OCI-LY7 (cell line): ENCODE data around the gene CCDC127. TPM values are rescaled to one million over a fixed set of nuclear protein-coding genes. Genes with fewer than 3 reads are reported as not detected.

Experiments used
- BruUV-seq: library from RNA; stranded (reverse); fragments of 400-500 nt; replicated peaks from 2 replicates; lab custom pipeline; 2021; lab: Mats Ljungman, UMichigan
- CTCF ChIA-PET: fragments of 300-600 bp; sonication (Branson Sonifier 250); formaldehyde crosslinking; loops from one replicate; lab custom pipeline; 2022; ENCODE audit warnings: antibody characterized with exemption; ENCODE audit not compliant: unreplicated experiment; lab: Charles Lee
- POLR2A ChIA-PET: fragments of 300-600 bp; sonication (Branson Sonifier 250); formaldehyde crosslinking; loops from one replicate; lab custom pipeline; 2022; ENCODE audit warnings: antibody characterized with exemption; lab: Charles Lee
- DNase-seq: peaks from one replicate; pipeline ENCODE4 v3.0.0-alpha.2; 2015; ENCODE audit warnings: low spot score
- H2AFZ ChIP-seq: fragments of 200-600 bp; sonication (generic), shearing (Covaris generic); 2 replicates; pipeline ENCODE4 v1.6.1; 2014; ENCODE audit warnings: mild to moderate bottlenecking, antibody characterized with exemption, low read length, moderate library complexity
- H3K27ac ChIP-seq: fragments of 200-600 bp; sonication (generic); 2 replicates; pipeline ENCODE4 v1.5.1; 2014; ENCODE audit warnings: mixed run types, low read depth, mild to moderate bottlenecking, moderate library complexity, low read length, inconsistent platforms; ENCODE audit not compliant: poor library complexity, severe bottlenecking
- H3K36me3 ChIP-seq: fragments of 200-600 bp; sonication (generic); 2 replicates; pipeline ENCODE4 v1.6.1; 2014; ENCODE audit warnings: mild to moderate bottlenecking, antibody characterized with exemption, low read length, moderate library complexity, mixed read lengths; ENCODE audit not compliant: insufficient read depth
- H3K4me1 ChIP-seq: fragments of 200-600 bp; sonication (generic); 2 replicates; pipeline ENCODE4 v1.5.1; 2014; ENCODE audit warnings: mild to moderate bottlenecking, low read length; ENCODE audit not compliant: insufficient read depth, poor library complexity, severe bottlenecking
- H3K4me2 ChIP-seq: fragments of 200-600 bp; sonication (generic); 2 replicates; pipeline ENCODE4 v1.6.1; 2014; ENCODE audit warnings: mild to moderate bottlenecking, low read length
- H3K4me3 ChIP-seq: fragments of 200-600 bp; sonication (generic); 2 replicates; pipeline ENCODE4 v1.5.1; 2014; ENCODE audit warnings: mild to moderate bottlenecking, low read depth, low read length; ENCODE audit not compliant: poor library complexity, severe bottlenecking
- H3K79me2 ChIP-seq: fragments of 200-600 bp; sonication (generic); 2 replicates; pipeline ENCODE4 v1.6.1; 2016; ENCODE audit warnings: low read depth, mild to moderate bottlenecking, low read length, moderate library complexity, mixed read lengths; ENCODE audit not compliant: insufficient read depth
- H3K9me2 ChIP-seq: fragments of 200-600 bp; sonication (generic); 2 replicates; pipeline ENCODE4 v1.6.1; 2016; ENCODE audit warnings: mild to moderate bottlenecking, low read length, mixed read lengths; ENCODE audit not compliant: insufficient read depth
- H3K9me3 ChIP-seq: fragments of 200-600 bp; sonication (generic); 2 replicates; pipeline ENCODE4 v1.6.1; 2014; ENCODE audit warnings: mild to moderate bottlenecking, mixed run types, low read length, mixed read lengths
- H4K20me1 ChIP-seq: fragments of 200-600 bp; sonication (generic); 2 replicates; pipeline ENCODE4 v1.6.1; 2014; ENCODE audit warnings: mild to moderate bottlenecking, antibody characterized with exemption, low read length, moderate library complexity, mixed read lengths; ENCODE audit not compliant: insufficient read depth
- EZH2phosphoT487 ChIP-seq: fragments of 200-600 bp; sonication (generic); IDR thresholded peaks from 2 replicates; pipeline ENCODE4 v1.6.1; 2018; ENCODE audit warnings: low read depth, borderline replicate concordance, mild to moderate bottlenecking, mixed run types, antibody characterized with exemption, low read length, moderate library complexity, mixed read lengths
- intact Hi-C: fragments of 100-400 bp; cut with micrococcal nuclease; formaldehyde crosslinking; loops from one replicate; pipeline ENCODE4 v1.10.0; 2022; ENCODE audit not compliant: unreplicated experiment
- total RNA-seq, 2 experiments: library from RNA; depleted of rRNA in 1 of 2; stranded (reverse); fragments of >200 nt in 1 of 2; shearing (Covaris generic) in 1 of 2; gene quantifications; 2 replicates each; pipeline ENCODE4 v1.2.3, GENCODE V29; 2014 to 2022
- TF ChIP-seq, protein P1 (sequence below): fragments of 200-600 bp; sonication (generic); conservative IDR thresholded peaks from 2 replicates; pipeline ENCODE4 v1.5.1; 2014; ENCODE audit warnings: mild to moderate bottlenecking, antibody characterized with exemption, low read length, moderate library complexity, mixed read lengths

The CCDC127 gene
- total RNA-seq, 2 experiments from 2014 or later = 10.8 to 12.4 TPM

DNA sequence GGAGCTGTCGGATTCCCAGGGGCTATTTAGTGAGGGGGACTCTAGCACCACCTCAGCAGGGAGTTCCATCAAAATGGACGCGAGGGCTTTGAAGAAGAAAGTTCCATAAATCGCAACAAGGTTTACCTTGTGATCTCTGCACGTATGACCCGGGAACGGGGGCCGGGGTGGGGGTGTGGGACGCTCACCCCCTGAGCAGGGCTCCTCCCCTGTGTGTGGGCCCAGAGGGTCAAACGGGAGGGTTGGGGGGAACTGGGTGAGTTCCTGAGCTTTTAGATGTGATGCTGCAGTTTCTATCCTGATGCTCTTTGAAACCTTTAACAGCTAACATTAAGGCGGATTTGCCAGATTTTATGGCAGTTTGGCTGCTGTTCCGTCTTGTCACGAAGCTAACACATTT lies 45.5 kb downstream of the CCDC127 start:
- H3K79me2 ChIP-seq = no peaks in the 10 kb centered on the region
- no peaks in the 10 kb centered on the region for H3K36me3 ChIP-seq
- H3K9me3 ChIP-seq = no peaks in the 10 kb centered on the region
- CTCF ChIA-PET = no interaction called here
- POLR2A ChIA-PET = no interaction called here
- no peaks in the 10 kb centered on the region for H4K20me1 ChIP-seq
- TF ChIP-seq, protein P1, sequence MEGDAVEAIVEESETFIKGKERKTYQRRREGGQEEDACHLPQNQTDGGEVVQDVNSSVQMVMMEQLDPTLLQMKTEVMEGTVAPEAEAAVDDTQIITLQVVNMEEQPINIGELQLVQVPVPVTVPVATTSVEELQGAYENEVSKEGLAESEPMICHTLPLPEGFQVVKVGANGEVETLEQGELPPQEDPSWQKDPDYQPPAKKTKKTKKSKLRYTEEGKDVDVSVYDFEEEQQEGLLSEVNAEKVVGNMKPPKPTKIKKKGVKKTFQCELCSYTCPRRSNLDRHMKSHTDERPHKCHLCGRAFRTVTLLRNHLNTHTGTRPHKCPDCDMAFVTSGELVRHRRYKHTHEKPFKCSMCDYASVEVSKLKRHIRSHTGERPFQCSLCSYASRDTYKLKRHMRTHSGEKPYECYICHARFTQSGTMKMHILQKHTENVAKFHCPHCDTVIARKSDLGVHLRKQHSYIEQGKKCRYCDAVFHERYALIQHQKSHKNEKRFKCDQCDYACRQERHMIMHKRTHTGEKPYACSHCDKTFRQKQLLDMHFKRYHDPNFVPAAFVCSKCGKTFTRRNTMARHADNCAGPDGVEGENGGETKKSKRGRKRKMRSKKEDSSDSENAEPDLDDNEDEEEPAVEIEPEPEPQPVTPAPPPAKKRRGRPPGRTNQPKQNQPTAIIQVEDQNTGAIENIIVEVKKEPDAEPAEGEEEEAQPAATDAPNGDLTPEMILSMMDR = no peak
- no peak for TF ChIP-seq EZH2phosphoT487
- H3K4me3 ChIP-seq = no peak overlapping the region
- no peaks in the 10 kb centered on the region for H3K4me1 ChIP-seq
- no peaks in the 10 kb centered on the region for H3K9me2 ChIP-seq
- no peak overlapping the region for H3K27ac ChIP-seq
- no peak overlapping the region for H3K4me2 ChIP-seq
- H2AFZ ChIP-seq = no peak overlapping the region
- no peak for DNase-seq
- intact Hi-C loops = no loop called here
- no TSS peak for BruUV-seq

- H3K27ac ChIP-seq = no peak overlapping the region
- no peaks in the 10 kb centered on the region for H4K20me1 ChIP-seq
- no TSS peak for BruUV-seq
- H3K36me3 ChIP-seq = no peaks in the 10 kb centered on the region
- DNase-seq = no peak
- no peak for TF ChIP-seq EZH2phosphoT487
- TF ChIP-seq, protein P1 = no peak
- no peaks in the 10 kb centered on the region for H3K9me3 ChIP-seq
- no peak overlapping the region for H2AFZ ChIP-seq
- CTCF ChIA-PET = no interaction called here
- no peaks in the 10 kb centered on the region for H3K9me2 ChIP-seq
- no peak overlapping the region for H3K4me2 ChIP-seq
- no peaks in the 10 kb centered on the region for H3K79me2 ChIP-seq
- no peak overlapping the region for H3K4me3 ChIP-seq
- intact Hi-C loops = no loop called here
- H3K4me1 ChIP-seq = no peaks in the 10 kb centered on the region
- POLR2A ChIA-PET = no interaction called here
Measured at GRCh38 chr5:171801-172331, 46.1 kb downstream of the CCDC127 start.

GRCh38 chr5:170971-171800 lies 46.8 kb downstream of the CCDC127 start:
- Histone ChIP-seq H3K4me3 (no peak overlapping the region), H3K9me3 (no peaks in the 10 kb centered on the region), H3K27ac (no peak overlapping the region), H3K9me2 (no peaks in the 10 kb centered on the region), H2AFZ (no peak overlapping the region), H3K36me3 (no peaks in the 10 kb centered on the region), H3K4me1 (no peaks in the 10 kb centered on the region), H4K20me1 (no peaks in the 10 kb centered on the region), H3K79me2 (no peaks in the 10 kb centered on the region), H3K4me2 (no peak overlapping the region)
- ChIA-PET CTCF (no interaction called here), POLR2A (no interaction called here)
- no peak for TF ChIP-seq EZH2phosphoT487
- TF ChIP-seq, protein P1 = no peak
- intact Hi-C loops = no loop called here
- DNase-seq = no peak
- BruUV-seq = no TSS peak
